Measurements from ENCODE around the gene CAPZA3.
"Not testable (repeated sequence)": the region's sequence is repeated elsewhere in the genome, so short reads cannot be mapped to it uniquely, and the experiment has no call there.

The CAPZA3 gene

DNA sequence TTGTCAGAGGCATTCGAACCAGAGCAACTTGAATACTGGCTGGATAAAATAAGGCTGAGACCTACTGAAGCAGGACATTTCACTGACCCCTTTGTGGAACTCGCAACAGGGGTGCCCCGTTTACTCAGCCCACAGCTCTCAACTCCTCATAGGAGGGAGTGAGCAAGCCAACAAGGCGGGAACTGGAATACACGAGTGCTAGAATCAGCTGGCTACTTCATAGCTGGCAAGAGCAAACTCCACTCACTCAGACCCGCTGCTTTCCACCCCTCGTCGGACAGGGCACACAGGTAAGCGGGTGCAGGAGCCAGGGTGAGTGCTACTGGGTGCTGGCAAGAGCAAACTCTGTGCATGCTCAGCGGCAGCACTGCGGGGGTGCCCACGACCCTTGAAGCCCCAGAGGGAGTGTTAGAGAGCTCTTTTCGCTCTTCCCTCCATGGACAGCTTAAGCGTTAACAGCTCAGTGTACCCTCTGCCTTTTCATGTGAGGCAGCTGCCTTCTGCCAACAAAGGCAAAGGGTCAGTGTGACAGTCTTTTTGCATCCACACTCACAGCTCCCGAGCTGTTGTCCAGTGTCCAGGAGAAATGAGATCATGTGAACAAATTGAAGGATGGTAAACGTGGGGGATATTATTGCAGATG is 15.7 kb downstream of the CAPZA3 start:
- Histone ChIP-seq H3K4me3 (ENCODE audit: low read length) (peak overlapping the region; percentile 23), H3K9me3 (ENCODE audit: control insufficient read depth, low read length) (no peaks in the 10 kb centered on the region), H3K9ac (ENCODE audit: low read length) (peak overlapping the region; percentile 86), H3K27me3 (replicated peaks; ENCODE audit: control insufficient read depth, insufficient read depth, low read length) (no peaks in the 10 kb centered on the region), H3K4me1 (ENCODE audit: control insufficient read depth, insufficient read depth, low read length) (peaks cover 61% of the 10 kb centered on the region), H3K36me3 (ENCODE audit: control insufficient read depth, insufficient read depth, low read length, severe bottlenecking) (no peaks in the 10 kb centered on the region)
- no peak for DNase-seq (ENCODE audit: low read depth)

DNA sequence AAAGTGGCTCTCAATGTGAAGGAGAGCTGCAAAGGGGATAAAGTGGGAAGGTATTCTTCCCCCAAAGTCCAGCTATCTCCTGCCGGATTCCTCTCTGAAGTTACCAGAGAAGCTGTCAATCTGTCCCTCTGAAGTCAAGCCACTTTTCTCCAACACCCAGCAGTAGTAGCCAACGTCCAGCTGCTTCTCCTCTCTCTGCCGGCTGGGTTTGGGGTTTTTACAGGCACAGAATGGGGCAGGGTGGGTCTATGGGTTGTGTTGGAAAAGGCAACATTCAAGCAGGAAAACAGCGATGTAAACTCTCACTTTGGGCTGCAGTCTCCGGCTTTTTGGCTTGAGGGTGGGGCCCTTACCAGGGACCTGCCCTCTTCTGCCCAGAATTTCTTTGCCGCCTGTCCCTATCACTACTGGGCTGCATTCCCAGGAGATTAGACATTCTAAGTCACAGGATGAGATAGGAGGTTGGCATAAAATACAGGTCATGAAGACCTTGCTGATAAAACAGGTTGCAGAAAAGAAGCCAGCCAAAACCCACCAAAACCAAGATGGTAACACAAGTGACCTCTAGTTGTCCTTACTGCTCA is 16.3 kb downstream of the CAPZA3 start:
- Histone ChIP-seq H3K9ac (ENCODE audit: low read length) (peak overlapping the region; percentile 86), H3K4me3 (ENCODE audit: low read length) (no peak overlapping the region), H3K27me3 (replicated peaks; ENCODE audit: control insufficient read depth, insufficient read depth, low read length) (no peaks in the 10 kb centered on the region), H3K4me1 (ENCODE audit: control insufficient read depth, insufficient read depth, low read length) (peaks cover 54% of the 10 kb centered on the region), H3K9me3 (ENCODE audit: control insufficient read depth, low read length) (no peaks in the 10 kb centered on the region), H3K36me3 (ENCODE audit: control insufficient read depth, insufficient read depth, low read length, severe bottlenecking) (no peaks in the 10 kb centered on the region)
- no peak for DNase-seq (ENCODE audit: low read depth)

DNA sequence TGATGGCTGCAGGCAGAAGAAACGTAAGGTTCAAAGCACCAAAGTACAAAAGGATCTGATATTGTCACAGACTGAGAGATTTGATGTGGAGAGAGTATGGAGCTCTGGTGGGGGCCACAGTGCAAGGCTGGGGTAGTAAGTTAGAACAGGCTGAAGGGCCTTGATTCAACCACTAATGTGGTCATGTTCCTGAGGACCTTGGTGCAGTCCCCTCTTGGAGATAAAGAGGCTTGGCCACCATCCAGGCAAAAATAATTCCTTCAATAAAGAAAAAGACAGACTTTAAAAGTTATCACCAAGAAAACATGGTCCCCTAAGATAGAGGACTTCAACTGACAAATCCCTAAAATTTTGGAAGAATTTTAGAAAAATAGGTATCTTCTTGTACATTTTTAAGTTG is 17.4 kb downstream of the CAPZA3 start:
- no peak overlapping the region for H3K9ac ChIP-seq (ENCODE audit: low read length)
- DNase-seq (ENCODE audit: low read depth), result no peak
- H3K27me3 ChIP-seq (replicated peaks; ENCODE audit: control insufficient read depth, insufficient read depth, low read length), result no peaks in the 10 kb centered on the region
- H3K9me3 ChIP-seq (ENCODE audit: control insufficient read depth, low read length), result no peaks in the 10 kb centered on the region
- no peak overlapping the region for H3K4me3 ChIP-seq (ENCODE audit: low read length)
- H3K4me1 ChIP-seq (ENCODE audit: control insufficient read depth, insufficient read depth, low read length), result peaks cover 43% of the 10 kb centered on the region
- no peaks in the 10 kb centered on the region for H3K36me3 ChIP-seq (ENCODE audit: control insufficient read depth, insufficient read depth, low read length, severe bottlenecking)

DNA sequence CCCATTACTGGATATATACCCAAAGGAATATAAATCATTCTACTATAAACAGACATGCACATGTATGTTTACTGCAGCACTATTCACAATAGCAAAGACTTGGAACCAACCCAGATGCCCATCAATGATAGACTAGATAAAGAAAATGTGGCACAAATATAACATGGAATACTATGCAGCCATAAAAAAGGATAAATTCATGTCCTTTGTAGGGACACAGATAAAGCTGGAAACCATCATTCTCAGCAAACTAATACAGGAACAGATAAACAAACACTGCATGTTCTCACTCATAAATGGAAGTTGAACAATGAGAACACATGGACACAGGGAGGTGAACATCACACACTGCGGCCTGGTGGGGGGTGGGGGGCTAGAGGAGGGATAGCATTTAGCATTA is 28.6 kb downstream of the CAPZA3 start:
- not testable (repeated sequence) for H3K27me3 ChIP-seq (replicated peaks; ENCODE audit: control insufficient read depth, insufficient read depth, low read length); DNase-seq (ENCODE audit: low read depth); H3K4me1 ChIP-seq (ENCODE audit: control insufficient read depth, insufficient read depth, low read length); H3K4me3 ChIP-seq (ENCODE audit: low read length); H3K36me3 ChIP-seq (ENCODE audit: control insufficient read depth, insufficient read depth, low read length, severe bottlenecking); H3K9ac ChIP-seq (ENCODE audit: low read length)
- peaks cover 14% of the 10 kb centered on the region for H3K9me3 ChIP-seq (ENCODE audit: control insufficient read depth, low read length)

DNA sequence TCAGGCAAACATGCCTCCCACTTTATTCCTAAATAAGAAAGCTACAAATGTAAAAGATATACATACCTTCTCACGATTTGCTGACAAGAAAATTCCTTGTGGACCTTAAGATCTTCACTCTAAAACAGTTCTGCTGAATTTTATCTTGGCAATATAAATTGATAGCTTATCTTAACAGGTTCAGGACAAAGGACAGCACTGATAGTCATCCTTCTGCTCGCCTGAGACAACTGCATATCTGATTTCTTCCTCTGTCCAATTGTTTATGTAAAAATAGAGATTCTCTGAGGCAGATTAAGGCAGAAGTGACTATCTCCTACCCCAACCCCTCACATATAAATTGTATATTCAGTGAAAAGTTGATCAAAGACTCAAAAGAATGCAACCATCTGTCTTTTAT is 44.9 kb downstream of the CAPZA3 start:
- DNase-seq (ENCODE audit: low read depth), result no peak
- Histone ChIP-seq H3K9me3 (ENCODE audit: control insufficient read depth, low read length) (no peaks in the 10 kb centered on the region), H3K4me3 (ENCODE audit: low read length) (no peak overlapping the region), H3K27me3 (replicated peaks; ENCODE audit: control insufficient read depth, insufficient read depth, low read length) (no peaks in the 10 kb centered on the region), H3K36me3 (ENCODE audit: control insufficient read depth, insufficient read depth, low read length, severe bottlenecking) (no peaks in the 10 kb centered on the region), H3K4me1 (ENCODE audit: control insufficient read depth, insufficient read depth, low read length) (no peaks in the 10 kb centered on the region), H3K9ac (ENCODE audit: low read length) (no peak overlapping the region)

DNA sequence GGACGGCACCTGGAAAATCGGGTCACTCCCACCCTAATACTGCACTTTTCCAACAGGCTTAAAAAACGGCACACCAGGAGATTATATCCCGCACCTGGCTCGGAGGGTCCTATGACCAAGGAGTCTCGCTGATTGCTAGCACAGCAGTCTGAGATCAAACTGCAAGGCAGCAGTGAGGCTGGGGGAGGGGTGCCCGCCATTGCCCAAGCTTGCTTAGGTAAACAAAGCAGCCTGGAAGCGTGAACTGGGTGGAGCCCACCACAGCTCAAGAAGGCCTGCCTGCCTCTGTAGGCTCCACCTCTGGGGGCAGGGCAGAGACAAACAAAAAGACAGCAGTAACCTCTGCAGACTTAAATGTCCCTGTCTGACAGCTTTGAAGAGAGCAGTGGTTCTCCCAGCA is 47.5 kb downstream of the CAPZA3 start:
- H3K36me3 ChIP-seq (ENCODE audit: control insufficient read depth, insufficient read depth, low read length, severe bottlenecking); H3K27me3 ChIP-seq (replicated peaks; ENCODE audit: control insufficient read depth, insufficient read depth, low read length); DNase-seq (ENCODE audit: low read depth); H3K9ac ChIP-seq (ENCODE audit: low read length); H3K4me1 ChIP-seq (ENCODE audit: control insufficient read depth, insufficient read depth, low read length); H3K4me3 ChIP-seq (ENCODE audit: low read length); H3K9me3 ChIP-seq (ENCODE audit: control insufficient read depth, low read length): not testable (repeated sequence)
